H1 (cell line): ENCODE measurements around the gene PPIL4. TPM values are rescaled to one million over a fixed set of nuclear protein-coding genes. Genes with fewer than 3 reads are reported as not detected.

Experiments
- CTCF ChIA-PET: fragments of 300-600 bp; sonication (Branson Sonifier 250); formaldehyde crosslinking; loops from one replicate; lab custom pipeline; 2021; ENCODE audit not compliant: partially characterized antibody; lab: Charles Lee
- POLR2A ChIA-PET: fragments of 300-600 bp; sonication (Branson Sonifier 250); formaldehyde crosslinking; loops from one replicate; lab custom pipeline; 2021; ENCODE audit warnings: inconsistent platforms; ENCODE audit not compliant: partially characterized antibody; lab: Charles Lee
- DNase-seq, 2 experiments: peaks; one replicate each; pipeline versions ENCODE4 v3.0.0 to v3.0.0-alpha.2; 2010 to 2022; ENCODE audit warnings: low spot score in 2 of 2, low read depth in 1 of 2, mixed read lengths in 1 of 2
- FAIRE-seq: peaks from 2 replicates; lab custom pipeline; 2011; peaks lifted over from hg19 to GRCh38; lab: Jason Lieb, UNC
- H2AFZ ChIP-seq: 2 replicates; pipeline ENCODE4 v1.8.1; 2012; ENCODE audit warnings: low read length, inconsistent platforms
- H2AK5ac ChIP-seq: 2 replicates; pipeline ENCODE4 v1.6.1; 2013; ENCODE audit warnings: low read depth, low read length
- H2BK120ac ChIP-seq: replicated peaks from 2 replicates; pipeline ENCODE3; 2013; ENCODE audit warnings: low read depth, low read length, inconsistent platforms
- H2BK12ac ChIP-seq: 2 replicates; pipeline ENCODE4 v1.6.1; 2013; ENCODE audit warnings: low read depth, low read length
- H2BK15ac ChIP-seq: 2 replicates; pipeline ENCODE4 v1.6.1; 2013; ENCODE audit warnings: low read length
- H2BK20ac ChIP-seq: 2 replicates; pipeline ENCODE4 v1.6.1; 2013; ENCODE audit warnings: low read length
- H2BK5ac ChIP-seq: 2 replicates; pipeline ENCODE4 v1.6.1; 2013; ENCODE audit warnings: low read depth, low read length
- H3K14ac ChIP-seq: 2 replicates; pipeline ENCODE4 v1.6.1; 2013; ENCODE audit warnings: inconsistent platforms; ENCODE audit not compliant: insufficient read length
- H3K18ac ChIP-seq: 2 replicates; pipeline ENCODE4 v1.6.1; 2013; ENCODE audit warnings: low read length; ENCODE audit errors: extremely low read depth
- H3K23ac ChIP-seq: 2 replicates; pipeline ENCODE4 v1.6.1; 2013; ENCODE audit warnings: inconsistent platforms; ENCODE audit not compliant: insufficient read length
- H3K23me2 ChIP-seq: 2 replicates; pipeline ENCODE4 v1.6.1; 2013; ENCODE audit warnings: low read depth, low read length
- H3K27ac ChIP-seq: 2 replicates; pipeline ENCODE4 v1.6.1; 2011; ENCODE audit warnings: low read depth, low read length, inconsistent platforms
- H3K27me3 ChIP-seq, 4 experiments: replicated peaks in 1 of 4; 1 replicate in 1 of 4; 2 replicates in 3 of 4; pipeline versions ENCODE4 v1.6.1 to v1.8.1; 2011 to 2013; ENCODE audit warnings: low read length in 3 of 4, mild to moderate bottlenecking in 3 of 4, inconsistent platforms in 2 of 4, mixed read lengths in 2 of 4, moderate library complexity in 1 of 4; ENCODE audit not compliant: control insufficient read depth in 3 of 4, insufficient read depth in 3 of 4; ENCODE audit errors: extremely low read depth in 1 of 4
- H3K36me3 ChIP-seq, 4 experiments: 2 replicates each; pipeline versions ENCODE4 v1.6.1 to v1.8.1; 2011 to 2013; ENCODE audit warnings: mild to moderate bottlenecking in 4 of 4, low read length in 3 of 4, moderate library complexity in 2 of 4, control low read depth in 1 of 4, inconsistent platforms in 1 of 4; ENCODE audit not compliant: insufficient read depth in 4 of 4, control insufficient read depth in 2 of 4
- H3K4ac ChIP-seq: replicated peaks from 2 replicates; pipeline ENCODE3; 2013; ENCODE audit warnings: low read length, low read depth, mixed read lengths, inconsistent platforms; ENCODE audit not compliant: insufficient read length
- H3K4me1 ChIP-seq, 4 experiments: replicated peaks in 1 of 4; 1 replicate in 1 of 4; 2 replicates in 3 of 4; pipeline versions ENCODE4 v1.6.1 to v1.8.1; 2011 to 2013; ENCODE audit warnings: low read length in 3 of 4, inconsistent platforms in 2 of 4, mixed read lengths in 1 of 4; ENCODE audit not compliant: insufficient read depth in 4 of 4, control insufficient read depth in 3 of 4
- H3K4me2 ChIP-seq, 2 experiments: 2 replicates each; pipeline versions ENCODE4 v1.6.1 to v1.8.1; 2011 to 2013; ENCODE audit warnings: low read depth in 2 of 2, low read length in 2 of 2, control low read depth in 1 of 2, inconsistent platforms in 1 of 2, mild to moderate bottlenecking in 1 of 2; ENCODE audit not compliant: insufficient read depth in 1 of 2
- H3K4me3 ChIP-seq, 4 experiments: fragments of 200-600, 300-600 bp in 1 of 4; sonication (generic), shearing (Covaris generic), sonication (Bioruptor Twin) in 1 of 4; 2 replicates each; pipeline versions ENCODE4 v1.5.1 to v1.8.1; 2011 to 2016; ENCODE audit warnings: low read length in 4 of 4, low read depth in 3 of 4, control low read depth in 2 of 4, inconsistent platforms in 2 of 4, mild to moderate bottlenecking in 2 of 4, mixed read lengths in 1 of 4, moderate library complexity in 1 of 4; ENCODE audit not compliant: insufficient read depth in 2 of 4; ENCODE audit errors: extremely low read depth in 1 of 4
- H3K56ac ChIP-seq: replicated peaks from 2 replicates; pipeline ENCODE3; 2013; ENCODE audit warnings: low read depth, mild to moderate bottlenecking, mixed read lengths, low read length, inconsistent platforms; ENCODE audit not compliant: insufficient read length
- H3K79me1 ChIP-seq: 2 replicates; pipeline ENCODE4 v1.6.1; 2013; ENCODE audit warnings: low read depth, low read length, control low read depth
- H3K79me2 ChIP-seq, 2 experiments: 2 replicates each; pipeline versions ENCODE4 v1.6.1 to v1.8.1; 2012 to 2013; ENCODE audit warnings: low read length in 2 of 2, mild to moderate bottlenecking in 2 of 2, inconsistent platforms in 1 of 2; ENCODE audit not compliant: insufficient read depth in 2 of 2, control insufficient read depth in 1 of 2
- H3K9ac ChIP-seq, 4 experiments: replicated peaks in 1 of 4; 1 replicate in 1 of 4; 2 replicates in 3 of 4; pipeline versions ENCODE4 v1.6.1 to v1.8.1; 2011 to 2013; ENCODE audit warnings: low read depth in 3 of 4, low read length in 3 of 4, control low read depth in 2 of 4, mild to moderate bottlenecking in 2 of 4, moderate library complexity in 2 of 4, inconsistent platforms in 1 of 4; ENCODE audit errors: extremely low read depth in 1 of 4
- H3K9me3 ChIP-seq, 2 experiments: 2 replicates each; pipeline versions ENCODE4 v1.6.1 to v1.8.1; 2012 to 2013; ENCODE audit warnings: mild to moderate bottlenecking in 2 of 2, moderate library complexity in 2 of 2, control low read depth in 1 of 2, inconsistent platforms in 1 of 2, low read depth in 1 of 2, low read length in 1 of 2, mixed read lengths in 1 of 2; ENCODE audit not compliant: insufficient read depth in 2 of 2
- H4K20me1 ChIP-seq, 2 experiments: replicated peaks in 1 of 2; 2 replicates each; pipeline versions ENCODE3 to v1.8.1; 2011 to 2013; ENCODE audit warnings: inconsistent platforms in 2 of 2, low read length in 2 of 2, mild to moderate bottlenecking in 1 of 2; ENCODE audit not compliant: insufficient read depth in 2 of 2, control insufficient read depth in 1 of 2
- H4K5ac ChIP-seq: 2 replicates; pipeline ENCODE4 v1.6.1; 2013; ENCODE audit warnings: low read length, low read depth, mixed read lengths, inconsistent platforms; ENCODE audit not compliant: insufficient read length
- H4K8ac ChIP-seq: 2 replicates; pipeline ENCODE4 v1.8.0; 2013; ENCODE audit warnings: mild to moderate bottlenecking, moderate library complexity, low read length, inconsistent platforms; ENCODE audit not compliant: insufficient read depth; ENCODE audit errors: extremely low read depth
- H4K91ac ChIP-seq: replicated peaks from 2 replicates; pipeline ENCODE3; 2013; ENCODE audit warnings: low read length, mixed read lengths, inconsistent platforms; ENCODE audit not compliant: insufficient read length
- BACH1 ChIP-seq: IDR thresholded peaks from 2 replicates; pipeline ENCODE4 v1.6.1; 2012; ENCODE audit warnings: low read length, improper control_type of control experiment
- EZH2 ChIP-seq: fragments of 200-600 bp; sonication (generic); IDR thresholded peaks from 2 replicates; pipeline ENCODE4 v1.7.1; 2012; ENCODE audit warnings: low read depth, mild to moderate bottlenecking, moderate library complexity, low read length, inconsistent platforms; ENCODE audit not compliant: severe bottlenecking
- FOSL1 ChIP-seq: IDR thresholded peaks from 2 replicates; pipeline ENCODE4 v1.6.1; 2011; ENCODE audit warnings: mild to moderate bottlenecking, low read depth, low read length, moderate library complexity; ENCODE audit not compliant: insufficient read depth
- HDAC2 ChIP-seq, 2 experiments: fragments of 300-600 bp in 1 of 2; sonication (generic) in 1 of 2; IDR thresholded peaks; 2 replicates each; pipeline ENCODE4 v1.6.1; 2011 to 2012; ENCODE audit warnings: low read depth in 2 of 2, low read length in 2 of 2, mild to moderate bottlenecking in 2 of 2, moderate library complexity in 2 of 2, borderline replicate concordance in 1 of 2, inconsistent platforms in 1 of 2
- KDM1A ChIP-seq: fragments of 200-600, 300-600 bp; sonication (generic); IDR thresholded peaks from 2 replicates; pipeline ENCODE4 v1.7.1; 2016; ENCODE audit warnings: mild to moderate bottlenecking, low read length, borderline replicate concordance
- WGBS, 2 experiments: shearing (Covaris generic) in 1 of 2; methylation state at CpG; one replicate each; pipeline versions ENCODE4 v1.1.6 to v1.1.7; 2013 to 2015; ENCODE audit warnings: low lambda C conversion rate in 2 of 2, mixed read lengths in 2 of 2, inconsistent platforms in 1 of 2, low coverage in 1 of 2, missing lambda C conversion rate in 1 of 2; ENCODE audit not compliant: insufficient replicate concordance in 2 of 2, insufficient coverage in 1 of 2, insufficient read length in 1 of 2; ENCODE audit errors: extremely low coverage in 1 of 2, missing lambda C conversion rate in 1 of 2; 5-methylcytosine and 5-hydroxymethylcytosine counted together
- polyA plus RNA-seq, 7 experiments: library from polyadenylated mRNA; depleted of rRNA in 3 of 7; stranded (reverse) in 5 of 7; unstranded in 2 of 7; fragments of >200 nt in 5 of 7; fragments of 200-250 nt in 2 of 7; gene quantifications; 1 replicate in 5 of 7; 2 replicates in 1 of 7; 4 replicates in 1 of 7; pipeline versions ENCODE4 v1.2.1 to v1.2.3, GENCODE V29; 2011 to 2013; ENCODE audit warnings: missing spikeins in 2 of 7, mixed read lengths in 2 of 7
- total RNA-seq: library from RNA; stranded (reverse); fragmentation: NEBNext Ultra II Directional; extraction: Animal tissue kit (Norgen Biotek cat#: 25700); gene quantifications from 2 replicates; pipeline ENCODE4 v1.2.1, GENCODE V29; 2021

Gene PPIL4
- total and polyA plus RNA-seq, 2 of the 8 experiments (the other 6 are each of a cell fraction or from before 2014, with no cell fraction given), result 2.0 to 33.2 TPM

DNA sequence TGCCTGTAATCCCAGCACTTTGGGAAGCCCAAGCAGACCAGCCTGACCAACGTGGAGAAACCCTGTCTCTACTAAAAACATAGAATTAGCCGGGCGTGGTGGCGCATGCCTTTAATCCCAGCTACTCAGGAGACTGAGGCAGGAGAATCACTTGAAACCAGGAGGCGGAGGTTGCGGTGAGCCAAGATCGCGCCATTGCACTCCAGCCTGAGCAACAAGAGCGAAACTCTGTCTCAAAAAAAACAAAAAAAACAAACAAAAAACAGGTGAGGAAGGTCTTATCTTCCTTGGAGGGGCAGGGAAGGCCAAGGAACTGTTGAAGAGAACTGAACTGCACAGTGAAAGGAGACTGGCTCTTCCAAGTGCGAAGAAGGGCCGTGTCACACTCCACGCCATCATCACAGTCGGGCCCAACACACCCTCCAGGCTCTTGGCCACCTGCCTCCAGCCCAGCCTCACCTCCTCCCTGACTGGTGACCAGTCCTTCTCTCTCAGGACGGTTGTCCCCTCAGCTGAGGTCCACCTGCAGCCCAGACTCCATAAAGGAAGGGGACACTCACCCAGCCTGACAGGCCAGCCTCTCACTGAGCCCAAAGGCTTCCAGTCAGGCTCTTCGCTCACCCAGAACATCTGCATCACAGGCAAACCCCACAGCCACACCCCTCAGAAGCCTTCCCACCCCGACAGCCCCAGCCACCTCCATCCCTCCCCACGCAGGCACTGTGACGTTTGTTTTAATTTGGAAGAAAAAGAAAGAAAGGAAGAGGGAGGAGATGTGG is 65.2 kb downstream of the PPIL4 start:
- Histone ChIP-seq H3K79me2 (no peaks in the 10 kb centered on the region), H3K14ac (no peak overlapping the region), H2BK12ac (no peak overlapping the region), H3K9me3 (no peaks in the 10 kb centered on the region), H2AK5ac (no peak overlapping the region), H3K23ac (no peak overlapping the region), H3K4me1 (peaks cover 0 to 4% (median under 1%) of the 10 kb centered on the region in 4 experiments; a peak in 2 of 7 replicates), H3K27me3 (no peaks in the 10 kb centered on the region), H3K18ac (no peak overlapping the region), H2BK20ac (no peak overlapping the region), H3K23me2 (peaks cover 2% of the 10 kb centered on the region; the same call in 1 of the 2 replicates), H3K4me2 (no peak overlapping the region), H3K4me3 (no peak overlapping the region), H4K20me1 (no peaks in the 10 kb centered on the region), H4K8ac (no peak overlapping the region), H3K27ac (no peak overlapping the region), H2BK15ac (no peak overlapping the region)
- POLR2A ChIA-PET, result no interaction called here
- 87% methylated on average over 16 of the region's 18 CpGs; no CpG with 5 or more reads in 1 of the 2 experiments for WGBS, 2 experiments
- CTCF ChIA-PET, result interaction anchor here (1.0 to 1.5 kb wide), 3 partner anchors 23 to 449 kb away, joined by 3 to 4 read pairs (median 3); partner anchors contain the start of gene PPIL4
- TF ChIP-seq HDAC2 (IDR thresholded peaks at IDR 0.05; ENCODE audit: borderline replicate concordance in 1 of 2, low read depth in 2 of 2, low read length in 2 of 2) (no peak), FOSL1 (no peak), BACH1 (no peak), EZH2 (no peak), KDM1A (no peak)
- TF ChIP-seq, all 59 proteins: peak for 0
- Histone ChIP-seq H3K79me1 (no peaks in the 10 kb centered on the region), H3K56ac (no peak overlapping the region), H4K5ac (no peak overlapping the region), H3K36me3 (no peaks in the 10 kb centered on the region), H2BK5ac (no peak overlapping the region), H2BK120ac (no peak overlapping the region), H3K9ac (no peak overlapping the region), H4K91ac (no peak overlapping the region), H3K4ac (no peak overlapping the region), H2AFZ (no peak overlapping the region; the same call in 1 of the 2 replicates)
- DNase-seq (no peak), FAIRE-seq (no peak)
